Skin of body (tissue), 2 donors: ENCODE results near the gene TMEM209. TPM values are rescaled to one million over a fixed set of nuclear protein-coding genes. Genes with fewer than 3 reads are reported as not detected.
A peak's percentile ranks its signal among the peaks of the same experiment; 100 is the strongest.

Experiments used
- DNase-seq: peaks from one replicate; lab custom pipeline; 2025; lab: John Stamatoyannopoulos, UW
- total RNA-seq: library from RNA; depleted of rRNA; stranded (reverse); fragments of >200 nt; gene quantifications from one replicate; pipeline ENCODE4 v1.2.3, GENCODE V29; 2014

Gene TMEM209
- total RNA-seq, 1 donor from 2014 or later = 12.4 TPM

DNA sequence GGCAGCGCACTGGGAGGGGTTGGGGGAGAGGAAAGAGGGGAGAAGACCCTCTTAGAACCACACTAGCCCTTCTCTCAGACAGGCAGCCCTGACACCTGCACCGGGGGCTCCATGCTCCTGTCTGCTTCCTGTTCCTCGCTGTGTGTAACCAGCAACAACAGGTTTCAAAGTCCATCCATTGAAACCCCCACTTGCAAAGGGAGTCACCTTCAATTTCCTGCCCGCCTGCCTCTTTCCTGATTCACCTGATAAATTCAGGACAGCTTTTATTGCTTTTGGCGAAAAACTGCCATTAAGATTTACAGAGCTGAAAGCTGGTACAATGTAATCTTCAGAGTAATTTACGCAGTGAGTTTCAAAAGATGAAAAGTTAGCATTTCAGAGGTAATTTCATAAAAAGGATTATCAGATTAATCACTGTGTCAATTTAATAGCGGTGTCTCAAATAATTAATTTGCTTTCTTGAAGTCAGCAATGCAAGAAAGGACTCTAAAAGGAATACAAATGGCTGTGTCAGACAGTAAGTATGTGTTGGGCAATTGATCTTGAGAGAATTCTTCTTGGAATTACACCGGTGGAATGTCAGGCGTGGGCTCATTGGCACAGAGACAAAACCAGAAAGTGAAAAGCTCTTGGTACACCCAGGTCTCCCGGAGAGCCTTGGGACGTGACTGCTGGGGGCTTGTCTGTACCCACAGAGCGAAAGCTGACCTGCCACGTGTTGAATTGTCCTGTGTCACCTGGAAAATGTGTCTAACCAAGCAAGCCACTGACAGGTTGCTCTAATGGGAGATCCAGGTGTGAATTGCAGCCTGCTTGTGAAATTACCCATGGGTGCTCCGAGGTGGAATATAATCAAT lies 60.7 kb downstream of the TMEM209 start:
- no peak for DNase-seq

DNA sequence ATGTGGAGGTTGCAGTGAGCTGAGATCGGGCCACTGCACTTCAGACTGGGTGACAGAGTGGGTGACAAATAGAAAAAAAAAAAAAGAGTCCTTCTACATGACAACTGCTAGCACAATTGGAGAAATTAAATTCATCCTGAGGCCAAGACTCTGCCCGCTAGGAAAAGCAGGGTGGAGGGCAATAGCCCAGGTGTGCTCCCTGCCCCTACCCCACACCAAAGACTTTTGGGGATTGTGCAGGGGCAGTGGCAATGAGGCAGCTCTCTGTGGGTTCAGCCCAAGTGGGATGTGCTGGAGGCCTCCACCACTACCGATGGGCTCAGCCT lies 61.3 kb downstream of the TMEM209 start:
- DNase-seq = no peak

DNA sequence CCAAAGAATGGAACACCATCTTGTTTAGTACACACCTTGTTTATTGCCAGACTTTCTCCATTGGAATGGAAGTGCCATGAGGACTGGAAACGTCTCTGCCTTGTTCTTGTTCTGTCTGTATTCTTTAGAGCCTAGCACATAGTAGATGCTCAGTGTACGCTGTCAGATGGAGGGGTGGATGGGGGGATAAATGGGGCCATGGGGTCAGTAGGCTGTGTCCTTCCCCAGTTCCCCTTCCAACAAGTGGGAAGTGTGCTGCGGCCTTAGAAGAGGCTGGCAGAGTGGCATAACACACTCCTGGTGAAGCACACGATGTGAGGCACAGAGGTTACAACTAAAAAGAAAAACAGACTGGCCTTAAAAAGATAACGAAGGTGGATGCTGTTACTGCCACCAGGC lies 61.9 kb downstream of the TMEM209 start:
- no peak for DNase-seq

DNA sequence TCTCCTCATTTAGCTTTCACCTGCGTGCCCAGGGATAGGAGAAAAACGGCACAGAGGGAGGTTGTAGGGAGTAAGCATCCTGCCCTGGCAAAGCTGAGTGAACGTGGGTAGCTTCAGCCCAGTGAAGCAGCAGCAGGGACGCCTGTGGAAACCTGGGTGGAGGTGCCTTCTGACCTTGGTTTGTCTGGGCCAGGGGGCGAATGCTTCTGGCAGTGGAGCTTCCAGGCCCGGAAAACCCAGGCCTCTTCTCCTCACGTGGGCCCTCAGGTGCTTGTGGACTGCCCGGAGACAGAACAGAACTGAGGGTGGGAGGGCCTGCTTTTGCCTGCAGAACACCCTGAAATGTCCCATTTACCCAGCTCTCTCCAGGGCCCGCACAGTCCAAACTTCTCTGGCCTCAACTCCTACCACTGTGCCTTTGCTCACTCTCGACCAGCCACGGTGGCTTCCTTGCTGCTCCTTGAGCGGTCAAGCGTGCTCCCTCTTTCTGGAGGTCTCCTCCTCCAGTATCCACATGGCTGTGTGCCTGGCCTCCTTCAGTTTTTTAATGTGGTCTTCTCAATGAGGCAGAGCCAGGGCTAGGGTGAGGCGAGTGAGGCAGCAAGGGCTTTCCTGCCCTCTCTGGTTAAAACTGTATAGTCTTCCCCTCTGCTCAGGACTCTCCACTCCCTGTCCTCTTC lies 62.4 kb downstream of the TMEM209 start:
- no peak for DNase-seq

DNA sequence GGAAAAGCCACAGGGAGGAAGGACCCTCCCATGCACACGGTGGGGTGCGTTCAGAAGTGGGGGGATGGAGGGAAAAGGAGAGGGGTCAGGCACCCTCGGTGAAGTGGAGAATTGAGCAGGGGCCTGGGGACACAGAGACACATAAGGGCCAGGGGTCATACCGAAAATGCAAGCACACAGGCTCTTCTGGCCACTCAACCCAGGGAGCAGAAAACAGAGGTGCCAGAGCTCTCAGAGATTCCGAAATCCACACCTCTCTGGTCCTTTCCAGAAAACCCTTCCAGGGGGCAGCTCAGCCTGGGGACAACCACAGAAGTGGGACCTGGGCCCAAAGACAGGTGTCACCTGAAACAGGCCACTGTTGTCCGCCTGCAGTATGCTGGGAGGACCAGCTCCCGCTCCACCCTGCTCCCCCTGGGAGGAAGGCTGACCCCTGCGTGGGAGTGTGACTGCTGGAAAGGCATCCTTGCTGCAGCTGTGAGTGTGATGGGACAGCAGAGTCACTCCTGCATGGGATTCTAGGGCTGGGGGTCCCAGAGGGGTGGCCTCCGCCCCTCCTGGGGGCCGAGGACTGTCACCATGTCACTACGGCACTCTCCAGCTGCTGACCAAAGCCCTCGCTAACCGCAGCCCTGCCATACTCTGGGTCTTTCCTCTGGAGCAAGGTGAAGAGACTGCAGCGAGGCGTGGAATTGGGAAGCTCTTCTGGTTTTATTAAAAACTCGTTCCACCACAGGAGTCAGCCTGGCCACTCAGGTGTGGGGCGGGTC lies 63.1 kb downstream of the TMEM209 start:
- no peak for DNase-seq

DNA sequence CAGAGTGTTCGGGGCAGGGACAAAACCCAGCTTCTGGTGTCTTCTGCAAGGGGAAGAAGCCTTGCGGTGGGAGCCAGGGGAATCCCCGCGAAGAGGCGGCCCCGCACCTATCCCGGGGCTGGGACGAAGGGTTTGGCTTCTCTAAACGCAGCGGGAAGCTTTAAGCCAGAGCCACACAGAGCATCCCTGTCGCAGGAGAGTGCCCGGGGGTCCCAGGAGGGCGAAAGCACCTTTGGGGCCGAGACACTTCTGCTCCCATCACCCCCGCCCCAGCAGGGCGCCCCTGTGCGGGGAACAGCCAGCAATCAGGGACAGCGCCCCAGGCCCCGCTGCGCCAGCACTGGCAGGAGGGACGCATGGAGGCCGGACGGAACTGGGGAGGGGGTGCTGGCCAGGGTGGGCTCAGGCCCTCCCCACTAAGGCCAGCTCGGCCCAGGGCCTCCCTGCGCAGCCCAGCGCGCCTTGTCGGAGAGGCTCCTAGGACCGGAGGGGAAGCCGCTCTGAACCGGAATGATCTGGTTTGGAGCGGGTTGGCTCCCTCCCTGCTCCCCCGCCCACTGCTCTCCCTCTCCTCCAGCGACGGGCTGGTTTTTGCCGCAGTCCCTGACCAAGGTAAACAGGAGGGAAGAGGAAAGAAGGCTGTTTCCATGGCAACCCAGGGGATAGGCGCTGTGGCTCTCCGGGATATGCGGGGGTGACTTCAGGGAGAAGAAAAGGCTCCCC lies 63.9 kb downstream of the TMEM209 start:
- DNase-seq = peak; percentile 73

DNA sequence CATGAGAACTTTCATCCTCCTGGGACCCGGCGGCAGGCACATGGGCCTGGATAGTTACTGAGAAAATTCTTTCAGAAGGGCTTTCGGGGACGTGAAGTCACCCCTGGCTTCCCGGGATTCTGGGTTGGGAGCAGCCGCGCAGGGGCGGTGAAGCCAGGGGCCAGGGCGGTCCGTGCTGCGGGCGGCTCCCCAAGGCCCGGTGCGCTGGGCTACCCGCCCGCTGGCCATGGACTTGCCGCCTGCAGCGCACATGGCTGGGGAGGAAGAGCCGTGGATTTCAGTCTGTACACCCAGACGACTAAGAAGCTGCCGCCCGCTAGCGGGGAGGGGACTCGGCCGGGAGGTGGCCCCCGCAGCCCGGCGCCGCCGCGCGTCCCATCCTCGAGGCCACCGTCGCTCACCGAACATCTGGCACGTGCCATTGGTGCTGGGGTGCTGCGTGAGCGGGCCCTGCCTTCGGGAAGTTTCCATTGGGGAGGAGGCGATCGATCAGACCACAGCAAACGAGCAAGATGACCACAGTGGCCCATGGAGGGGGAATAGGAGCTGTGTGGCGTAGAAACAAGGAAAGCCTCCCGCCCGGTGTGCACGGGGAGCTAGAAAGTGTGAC lies 64.5 kb downstream of the TMEM209 start:
- DNase-seq = no peak

DNA sequence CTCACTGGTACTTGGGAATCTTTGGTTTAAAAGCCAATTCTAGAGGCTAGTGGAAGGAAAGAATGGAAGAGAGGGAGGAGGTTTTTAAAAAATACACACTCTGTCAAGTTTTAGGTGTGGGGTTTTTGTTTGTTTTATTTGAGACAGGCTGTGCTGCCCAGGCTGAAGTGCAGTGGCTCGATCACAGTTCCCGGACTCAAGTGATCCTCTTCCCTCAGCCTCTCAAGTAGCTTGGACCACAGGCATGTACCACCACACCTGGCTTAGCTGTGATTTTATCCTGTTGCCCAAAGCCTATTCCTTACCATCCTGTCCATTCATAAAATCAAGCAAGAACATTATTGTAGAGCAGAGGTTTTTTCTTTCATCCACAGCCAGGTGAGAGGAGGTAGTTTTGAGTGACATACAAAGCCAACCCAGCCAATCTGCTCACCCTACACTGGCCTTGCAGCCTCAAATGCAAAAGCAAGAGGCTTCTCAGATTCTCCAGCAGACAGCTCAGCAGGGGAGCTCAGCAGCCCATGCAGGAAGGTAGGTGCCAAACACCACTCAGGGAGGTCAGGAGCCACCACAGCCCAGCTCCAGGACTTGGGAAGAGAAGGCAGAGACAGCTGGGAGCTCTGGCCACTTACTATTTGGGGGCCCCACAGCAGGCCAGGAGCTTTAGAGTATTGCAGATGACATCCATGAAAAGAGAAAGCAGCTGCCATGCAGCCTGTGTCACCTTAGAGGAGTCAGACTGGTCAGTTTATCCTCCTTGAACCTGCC lies 65.8 kb downstream of the TMEM209 start:
- no peak for DNase-seq

DNA sequence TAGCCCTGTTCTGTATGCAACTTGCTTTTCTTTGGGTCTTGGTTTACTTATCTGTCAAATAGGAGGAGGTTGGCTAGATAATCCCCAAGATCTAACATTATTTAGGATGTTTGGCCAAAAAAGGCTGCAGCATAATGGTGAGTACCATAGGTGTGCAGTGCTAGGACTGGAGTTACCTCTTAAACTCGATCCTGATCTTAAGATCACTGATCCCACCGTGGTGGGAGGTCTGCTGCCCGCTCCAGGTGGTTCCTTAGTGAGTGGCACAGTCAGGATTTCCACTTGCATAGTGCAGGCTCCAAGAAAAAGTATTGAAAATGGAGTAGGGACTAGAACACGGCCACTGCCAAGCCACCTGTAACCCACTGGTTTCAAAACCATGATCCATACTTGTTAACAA lies 68.0 kb downstream of the TMEM209 start:
- DNase-seq = no peak

DNA sequence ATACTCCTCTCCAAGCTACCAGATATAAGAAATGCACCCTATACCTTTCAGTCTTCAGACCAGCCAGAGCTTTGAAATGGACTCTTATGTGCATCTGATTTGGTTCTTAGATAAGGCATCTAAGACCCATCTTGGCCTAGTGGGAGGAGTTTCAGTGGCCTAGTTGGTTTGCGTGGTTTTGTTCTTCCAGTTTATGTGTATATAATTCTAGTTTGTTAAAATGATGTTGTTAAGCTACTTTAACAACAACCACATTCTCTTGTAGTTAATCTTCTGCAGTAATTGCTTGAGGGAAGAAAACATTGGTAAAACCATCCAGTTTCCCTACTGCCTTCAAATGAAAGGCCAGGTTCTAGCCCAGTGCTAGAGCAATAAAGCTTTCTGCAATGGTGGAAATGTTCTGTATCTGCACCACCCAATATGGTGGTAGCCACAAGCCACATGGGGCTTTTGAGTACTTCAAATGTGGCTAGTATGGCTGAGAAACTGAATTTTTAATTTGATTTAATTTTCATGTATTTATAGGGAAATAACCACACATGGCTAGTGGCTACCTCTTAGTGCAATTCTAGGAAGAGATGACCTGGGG lies 68.5 kb downstream of the TMEM209 start:
- DNase-seq = no peak

DNA sequence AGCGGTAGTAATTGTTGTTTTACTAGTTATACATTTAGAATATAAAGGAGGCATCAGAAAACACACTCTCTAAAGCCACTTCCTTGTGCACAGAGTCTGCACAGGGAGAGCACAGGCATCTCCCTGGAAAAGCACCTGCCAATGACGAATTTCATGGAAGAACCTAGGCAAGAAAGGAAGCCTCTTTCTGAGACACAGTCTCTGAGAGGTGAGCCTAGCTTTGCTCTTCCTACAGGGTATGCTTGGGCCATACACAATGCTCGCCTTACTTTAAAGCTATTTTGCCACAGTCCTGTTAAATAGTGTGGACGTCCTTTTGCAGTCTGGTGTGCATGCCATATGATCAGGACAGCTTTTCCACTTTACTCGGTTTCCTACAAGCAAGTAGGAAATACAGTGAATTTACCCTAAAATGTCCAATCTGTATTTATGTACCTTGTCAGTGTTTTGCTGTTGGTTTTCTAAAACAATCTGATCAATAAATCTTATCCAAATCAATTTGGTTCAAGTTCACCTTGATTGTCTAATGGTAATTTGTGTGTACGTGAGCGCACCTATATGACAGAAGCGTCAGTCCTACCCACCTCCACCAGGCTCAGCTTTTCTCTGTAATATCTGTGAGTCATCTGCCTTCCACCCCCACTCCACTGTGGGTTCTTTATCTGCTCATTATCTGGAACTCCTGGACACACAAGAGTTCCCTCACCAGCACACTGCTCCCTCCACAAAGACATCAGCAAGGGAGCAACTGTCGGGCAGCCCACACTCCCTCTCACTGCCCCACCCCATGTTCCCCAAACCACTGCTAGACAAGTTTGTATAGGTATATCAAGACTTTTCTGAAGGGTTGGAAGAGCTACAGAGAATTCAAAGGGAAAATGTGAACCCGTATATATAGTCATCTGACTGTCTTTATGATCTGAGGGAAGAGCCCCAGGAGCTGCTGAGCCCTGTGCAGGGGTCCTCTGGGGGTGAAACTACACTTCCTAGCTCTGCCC lies 69.7 kb downstream of the TMEM209 start:
- DNase-seq = no peak

DNA sequence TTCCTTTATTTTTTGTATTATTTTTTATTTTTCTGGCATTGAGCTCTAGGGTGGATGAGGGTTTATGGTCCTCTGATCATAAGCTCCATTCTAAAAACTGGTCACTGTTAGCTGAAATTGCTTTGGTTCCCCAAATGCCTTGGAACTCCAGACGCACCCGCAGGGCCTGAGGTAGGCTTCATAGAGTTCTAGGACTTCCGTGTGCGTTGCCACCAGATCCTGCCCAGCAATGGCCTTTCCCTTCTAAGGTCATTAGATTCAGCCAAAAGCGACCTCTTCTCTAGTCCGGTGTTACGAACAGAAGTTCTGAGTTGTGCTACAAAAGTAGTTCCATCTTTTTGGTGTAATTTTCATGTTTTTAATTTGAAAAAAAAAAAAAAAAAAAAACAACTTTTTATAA lies 70.5 kb downstream of the TMEM209 start:
- DNase-seq = no peak

DNA sequence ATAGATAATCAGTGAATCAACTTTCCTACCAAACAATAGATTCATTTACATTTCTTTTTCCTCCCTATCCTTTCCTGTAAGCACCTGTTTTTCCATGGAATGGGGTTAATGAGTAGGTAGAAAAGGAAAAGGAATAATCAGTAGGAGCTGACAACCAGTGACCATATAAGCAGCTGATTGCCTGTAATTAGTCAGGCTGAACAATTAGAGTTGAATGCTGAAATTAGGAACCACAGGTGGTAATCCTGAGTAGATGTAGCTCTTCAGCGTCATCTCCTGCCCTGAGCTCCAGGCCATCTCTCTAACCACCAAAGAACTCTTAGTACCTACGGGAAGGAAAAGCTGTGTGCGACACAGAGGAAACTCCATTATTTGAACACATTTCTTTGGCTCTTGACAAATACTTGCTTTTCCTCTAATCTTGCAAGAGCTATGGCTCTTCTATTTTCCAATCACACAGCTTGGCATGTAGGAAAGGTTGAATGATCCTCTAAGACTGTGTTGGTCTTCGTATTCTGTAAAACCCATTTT lies 71.0 kb downstream of the TMEM209 start:
- no peak for DNase-seq

DNA sequence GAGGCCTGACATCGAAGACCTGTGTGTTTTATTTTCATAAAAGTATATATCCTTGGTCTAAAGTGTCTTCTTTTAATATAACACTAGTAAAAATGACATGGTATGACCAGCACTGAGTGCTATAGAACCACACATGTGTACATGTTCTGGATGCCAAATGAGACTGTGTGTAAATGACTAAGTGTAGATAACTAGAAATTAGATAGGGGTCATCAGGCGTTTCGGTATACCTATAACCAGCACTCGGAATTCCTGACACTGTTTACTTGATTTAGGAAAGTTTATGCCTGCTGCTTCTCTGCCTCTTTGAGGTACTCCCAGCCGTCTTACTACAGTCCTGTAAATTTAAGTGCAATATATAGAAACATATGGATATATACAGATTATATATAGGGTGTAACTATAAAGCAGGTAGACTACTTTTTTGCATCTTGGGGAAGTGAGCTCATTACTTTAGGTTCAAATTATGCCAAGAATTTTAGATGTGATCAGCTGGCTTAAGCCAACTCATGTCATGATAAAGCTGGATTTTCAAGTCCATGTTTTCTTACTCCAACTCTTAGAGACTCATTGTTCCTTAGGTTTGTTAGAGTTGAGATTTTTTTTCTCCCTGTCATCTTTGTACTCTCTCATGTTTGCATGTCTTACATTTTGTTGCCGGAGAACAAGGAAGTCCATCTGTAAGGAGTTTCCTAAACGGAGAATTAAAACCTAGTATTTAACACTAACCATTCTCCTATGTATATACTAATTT lies 72.0 kb downstream of the TMEM209 start:
- no peak for DNase-seq

DNA sequence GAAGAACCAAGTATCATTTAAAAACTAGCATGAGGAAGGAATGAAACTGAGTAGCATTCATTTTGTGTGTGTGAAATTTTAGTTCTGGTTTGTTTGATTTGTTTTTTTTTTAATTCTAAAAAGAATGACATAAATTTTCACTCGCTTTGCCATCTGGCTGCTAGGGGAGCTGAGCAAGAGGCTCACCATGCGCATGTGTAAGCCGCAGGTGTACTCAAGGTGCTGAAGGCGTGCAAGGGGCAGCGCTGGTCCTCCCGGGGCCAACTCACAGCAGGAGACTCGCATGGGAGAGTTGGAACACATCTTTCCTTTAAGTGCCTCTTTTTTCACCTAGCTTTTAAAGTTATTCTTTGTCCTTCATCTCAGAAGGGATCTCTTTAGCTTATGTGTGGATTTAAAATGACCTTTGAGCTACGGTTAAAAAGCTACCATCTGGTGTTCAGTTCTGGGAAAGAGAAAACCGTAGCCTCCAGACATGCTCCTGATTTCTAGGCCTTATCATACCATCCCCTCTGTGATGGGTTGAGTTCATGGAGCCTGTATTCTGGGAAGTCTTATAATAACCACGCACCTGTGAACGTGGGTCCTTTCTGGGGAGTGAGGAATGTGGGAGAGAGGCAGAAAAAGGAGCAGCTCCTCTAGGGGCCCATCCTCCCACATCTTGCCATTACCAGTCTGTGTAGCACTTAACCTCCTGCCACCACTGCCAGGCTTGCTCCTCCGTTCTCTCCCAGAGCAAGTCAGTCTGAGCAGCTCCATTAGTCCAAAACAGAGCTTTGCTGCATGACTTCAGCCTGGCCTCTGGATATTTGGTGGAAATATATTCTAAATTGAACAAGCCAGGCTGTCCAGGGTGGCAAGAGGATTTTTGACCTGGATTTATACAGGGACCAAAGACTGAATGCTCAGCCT lies 73.0 kb downstream of the TMEM209 start:
- DNase-seq = no peak

DNA sequence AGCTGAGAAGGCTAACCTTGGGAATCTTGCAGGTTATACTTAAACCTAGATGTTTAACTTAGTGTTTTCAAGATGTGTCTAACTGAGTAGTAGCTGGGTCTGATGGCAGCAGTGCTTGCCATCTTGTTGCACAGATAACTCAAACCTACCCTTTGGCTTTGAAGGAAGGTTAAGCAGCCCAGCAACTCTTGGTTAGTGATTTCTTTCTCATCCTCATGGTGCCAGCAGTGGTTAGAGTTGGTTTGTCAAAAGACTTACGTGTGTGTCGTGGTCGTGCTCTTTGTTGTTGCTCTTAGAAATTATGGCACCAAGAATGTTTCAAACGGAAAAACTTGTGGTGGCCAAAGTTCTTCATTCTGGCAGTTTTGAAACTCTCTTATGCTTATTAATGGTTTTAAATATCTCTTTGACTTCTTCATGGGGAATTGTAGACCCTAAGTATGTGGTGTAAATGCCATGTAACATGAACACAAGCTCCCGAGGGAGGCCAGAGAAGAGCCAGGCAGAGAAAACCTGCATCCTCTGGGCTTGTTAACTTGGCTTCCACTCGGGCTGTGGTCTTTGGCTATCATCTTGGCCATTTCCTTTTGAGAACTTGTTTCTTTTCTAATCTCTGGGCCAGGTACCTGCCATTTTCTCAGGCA lies 73.9 kb downstream of the TMEM209 start:
- DNase-seq = no peak
